SK-N-SH (cell line): ENCODE measurements around the gene PHOX2A. TPM values are rescaled to one million over a fixed set of nuclear protein-coding genes. Genes with fewer than 3 reads are reported as not detected.

Experiments used
- CTCF ChIA-PET: fragments of 300-600, 350-600 bp; formaldehyde crosslinking; extraction: SDS; loops from one replicate; lab custom pipeline; 2021; lab: Yijun Ruan, JAX
- POLR2A ChIA-PET: fragments of 350-600 bp; sonication (Branson Sonifier 250); formaldehyde crosslinking; extraction: SDS; loops from one replicate; lab custom pipeline; 2020; ENCODE audit warnings: antibody characterized with exemption, inconsistent platforms; lab: Yijun Ruan, JAX
- DNase-seq: peaks from one replicate; pipeline ENCODE4 v3.0.0; 2012
- H2AFZ ChIP-seq: fragments of 200-600 bp; sonication (generic); 2 replicates; pipeline ENCODE4 v1.8.1; 2016; ENCODE audit warnings: antibody characterized with exemption, mild to moderate bottlenecking, low read depth
- H3F3A ChIP-seq: fragments of 200-600 bp; sonication (generic); replicated peaks from 2 replicates; pipeline ENCODE3; 2016; ENCODE audit warnings: antibody characterized with exemption, mild to moderate bottlenecking; ENCODE audit not compliant: insufficient read depth
- H3K27ac ChIP-seq, 2 experiments: fragments of 200-500 bp in 1 of 2; fragments of 200-600 bp in 1 of 2; sonication (Bioruptor generic) in 1 of 2; sonication (generic), shearing (Covaris generic) in 1 of 2; 2 replicates each; pipeline versions ENCODE4 v1.5.1 to v1.6.1; 2014 to 2016; ENCODE audit warnings: low read depth in 2 of 2, inconsistent platforms in 1 of 2, low read length in 1 of 2, mild to moderate bottlenecking in 1 of 2, mixed read lengths in 1 of 2
- H3K27me3 ChIP-seq: fragments of 200-600 bp; sonication (generic), shearing (Covaris generic); 2 replicates; pipeline ENCODE4 v1.6.1; 2016; ENCODE audit warnings: mixed run types; ENCODE audit not compliant: insufficient read depth
- H3K36me3 ChIP-seq, 2 experiments: fragments of 200-500 bp in 1 of 2; fragments of 200-600 bp in 1 of 2; sonication (Bioruptor generic) in 1 of 2; sonication (generic) in 1 of 2; replicated peaks in 1 of 2; 2 replicates each; pipeline versions ENCODE3 to v1.5.1; 2014 to 2016; ENCODE audit warnings: low read length in 1 of 2, mild to moderate bottlenecking in 1 of 2; ENCODE audit not compliant: insufficient read depth in 2 of 2, control insufficient read depth in 1 of 2
- H3K4me1 ChIP-seq, 2 experiments: fragments of 200-500 bp in 1 of 2; fragments of 200-600 bp in 1 of 2; sonication (Bioruptor generic) in 1 of 2; sonication (generic), shearing (Covaris generic) in 1 of 2; 2 replicates each; pipeline versions ENCODE4 v1.5.1 to v1.6.1; 2014 to 2016; ENCODE audit warnings: low read depth in 1 of 2, low read length in 1 of 2, mixed run types in 1 of 2; ENCODE audit not compliant: insufficient read depth in 2 of 2, control insufficient read depth in 1 of 2
- H3K4me2 ChIP-seq: fragments of 200-600 bp; sonication (generic), shearing (Covaris generic); 2 replicates; pipeline ENCODE4 v1.6.1; 2017; ENCODE audit warnings: mixed run types
- H3K4me3 ChIP-seq, 2 experiments: fragments of 200-500 bp in 1 of 2; fragments of 200-600 bp in 1 of 2; sonication (Bioruptor generic) in 1 of 2; sonication (generic), shearing (Covaris generic) in 1 of 2; 2 replicates each; pipeline versions ENCODE4 v1.5.1 to v1.8.1; 2014 to 2016; ENCODE audit warnings: low read depth in 2 of 2, inconsistent platforms in 1 of 2, low read length in 1 of 2, mild to moderate bottlenecking in 1 of 2, mixed read lengths in 1 of 2, moderate library complexity in 1 of 2
- H3K79me2 ChIP-seq: fragments of 200-600 bp; sonication (generic); 2 replicates; pipeline ENCODE4 v1.8.1; 2017; ENCODE audit warnings: mild to moderate bottlenecking; ENCODE audit not compliant: insufficient read depth
- H3K9ac ChIP-seq: fragments of 200-600 bp; sonication (generic); 2 replicates; pipeline ENCODE4 v1.6.1; 2017; ENCODE audit warnings: mixed run types
- H3K9me2 ChIP-seq: fragments of 200-600 bp; sonication (generic); 2 replicates; pipeline ENCODE4 v1.6.1; 2017; ENCODE audit warnings: mixed run types
- H3K9me3 ChIP-seq: fragments of 200-600 bp; sonication (generic); 2 replicates; pipeline ENCODE4 v1.6.1; 2017; ENCODE audit warnings: mixed run types, mild to moderate bottlenecking, moderate library complexity
- H4K20me1 ChIP-seq: fragments of 200-600 bp; sonication (generic); 2 replicates; pipeline ENCODE4 v1.6.1; 2017; ENCODE audit warnings: mild to moderate bottlenecking, mixed run types; ENCODE audit not compliant: insufficient read depth
- ELF1 ChIP-seq: IDR thresholded peaks from 2 replicates; pipeline ENCODE4 v1.4.0; 2012
- EP300 ChIP-seq, 2 experiments: IDR thresholded peaks; 2 replicates each; pipeline versions ENCODE4 v1.4.0 to v1.6.1; 2012; ENCODE audit warnings: borderline replicate concordance in 1 of 2, low read depth in 1 of 2, low read length in 1 of 2
- FOSL2 ChIP-seq: IDR thresholded peaks from 2 replicates; pipeline ENCODE4 v1.4.0; 2012; ENCODE audit warnings: low read depth, mild to moderate bottlenecking, moderate library complexity, borderline replicate concordance
- FOXJ3 ChIP-seq: sonication (generic); formaldehyde crosslinking; IDR thresholded peaks from 2 replicates; pipeline ENCODE4 v1.5.1; 2020; ENCODE audit warnings: mild to moderate bottlenecking, missing genetic modification reagents
- GATA2 ChIP-seq: sonication (generic); formaldehyde crosslinking; IDR thresholded peaks from 2 replicates; pipeline ENCODE4 v1.5.0; 2020; ENCODE audit warnings: mild to moderate bottlenecking, missing genetic modification reagents
- JUND ChIP-seq: IDR thresholded peaks from 2 replicates; pipeline ENCODE4 v1.4.0; 2012
- MEF2A ChIP-seq: IDR thresholded peaks from 2 replicates; pipeline ENCODE4 v1.4.0; 2012; ENCODE audit warnings: low read depth, borderline replicate concordance
- NFIC ChIP-seq: IDR thresholded peaks from 2 replicates; pipeline ENCODE4 v1.4.0; 2012; ENCODE audit warnings: borderline replicate concordance
- NRF1 ChIP-seq: IDR thresholded peaks from 2 replicates; pipeline ENCODE4 v1.6.1; 2012; ENCODE audit warnings: low read depth, mild to moderate bottlenecking, low read length
- RAD21 ChIP-seq: IDR thresholded peaks from 2 replicates; pipeline ENCODE4 v1.6.1; 2012; ENCODE audit warnings: mild to moderate bottlenecking, low read length
- SIN3A ChIP-seq: IDR thresholded peaks from 2 replicates; pipeline ENCODE4 v1.6.1; 2012; ENCODE audit warnings: low read depth, mild to moderate bottlenecking, low read length, moderate library complexity, borderline replicate concordance
- TAF1 ChIP-seq: IDR thresholded peaks from 2 replicates; pipeline ENCODE4 v1.6.1; 2012; ENCODE audit warnings: low read depth, mild to moderate bottlenecking, low read length, moderate library complexity, borderline replicate concordance
- YY1 ChIP-seq: IDR thresholded peaks from 2 replicates; pipeline ENCODE4 v1.4.0; 2012; ENCODE audit warnings: low read depth, mild to moderate bottlenecking
- WGBS: methylation state at CpG from one replicate; pipeline ENCODE4 v1.1.6; 2017; ENCODE audit warnings: low lambda C conversion rate; 5-methylcytosine and 5-hydroxymethylcytosine counted together
- polyA plus RNA-seq, 3 experiments: library from polyadenylated mRNA; depleted of rRNA; stranded (reverse); fragments of >200 nt; gene quantifications; 2 replicates each; pipeline ENCODE4 v1.2.3, GENCODE V29; 2012
- TF ChIP-seq, protein P1 (sequence below): IDR thresholded peaks from 2 replicates; pipeline ENCODE4; 2012
- TF ChIP-seq, protein P2 (sequence below): fragments of 150-350 bp; IDR thresholded peaks from 2 replicates; pipeline ENCODE4 v1.6.1; 2017; ENCODE audit warnings: antibody characterized with exemption, low read length, low read depth, borderline replicate concordance
- TF ChIP-seq, protein P3 (sequence below): fragments of 150-350 bp; IDR thresholded peaks from 2 replicates; pipeline ENCODE4 v1.6.1; 2016; ENCODE audit warnings: mild to moderate bottlenecking, low read depth, low read length
- TF ChIP-seq, protein P4 (sequence below): IDR thresholded peaks from 2 replicates; pipeline ENCODE4 v1.4.0; 2012; ENCODE audit warnings: low read depth
- TF ChIP-seq, protein P5 (sequence below): fragments of 200-600 bp; sonication (generic); IDR thresholded peaks from 2 replicates; pipeline ENCODE4 v1.6.1; 2017; ENCODE audit warnings: antibody characterized with exemption, mild to moderate bottlenecking, moderate library complexity
- TF ChIP-seq, protein P6 (sequence below): IDR thresholded peaks from 2 replicates; pipeline ENCODE4 v1.6.1; 2012; ENCODE audit warnings: mild to moderate bottlenecking, low read depth, low read length, moderate library complexity

PHOX2A gene
- polyA plus RNA-seq, 1 of the 3 experiments (the other 2 are of a cell fraction): 75.6 TPM

DNA sequence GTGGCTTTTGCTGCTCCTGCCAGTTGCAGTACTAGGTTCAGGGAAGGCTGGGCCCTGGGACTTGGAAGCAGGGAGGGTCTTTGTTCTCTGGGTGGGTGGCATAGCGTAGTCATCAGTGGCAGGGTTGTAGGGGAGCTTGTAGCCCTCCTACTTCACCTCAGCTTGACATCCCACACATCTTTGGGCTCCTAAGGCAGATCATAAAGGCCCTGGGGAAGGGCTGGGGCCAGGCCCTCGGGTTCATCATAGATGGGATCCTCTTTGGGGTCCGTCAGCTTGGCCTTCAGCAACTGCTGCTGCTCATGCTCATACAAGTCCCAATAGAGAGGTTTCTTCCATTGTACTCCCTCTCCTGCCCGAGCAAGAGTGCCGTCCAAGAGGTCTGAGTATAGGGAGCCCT lies 6.0 kb upstream of the PHOX2A start:
- Histone ChIP-seq H3F3A (peaks cover 6% of the 10 kb centered on the region), H3K4me2 (no peak overlapping the region), H3K79me2 (no peaks in the 10 kb centered on the region), H2AFZ (no peak overlapping the region), H3K9ac (no peak overlapping the region), H3K4me3 (no peak overlapping the region), H3K4me1 (peaks cover 0 to 8% of the 10 kb centered on the region in 2 experiments; a peak in 1 of 4 replicates), H4K20me1 (no peaks in the 10 kb centered on the region), H3K27me3 (no peaks in the 10 kb centered on the region), H3K9me2 (no peaks in the 10 kb centered on the region), H3K27ac (no peak overlapping the region), H3K9me3 (no peaks in the 10 kb centered on the region), H3K36me3 (no peaks in the 10 kb centered on the region)
- no peak for DNase-seq
- ChIA-PET POLR2A (no interaction called here), CTCF (interaction anchor here (1.1 to 19.7 kb wide), 3 partner anchors 9 to 105 kb away, joined by 4 to 314 read pairs (median 6); no protein-coding TSS in a partner anchor)
- WGBS: 83% methylated on average over 5 of the region's 5 CpGs
- TF ChIP-seq SIN3A (no peak), RAD21 (no peak), NRF1 (no peak), FOXJ3 (no peak), TAF1 (no peak), FOSL2 (no peak), NFIC (no peak), GATA2 (CRISPR knock-in tag) (no peak), MEF2A (no peak), ELF1 (no peak), JUND (no peak), EP300 (IDR thresholded peaks at IDR 0.05; ENCODE audit: borderline replicate concordance in 1 of 2, low read depth in 1 of 2, low read length in 1 of 2) (no peak), YY1 (no peak)
- TF ChIP-seq, protein P1, sequence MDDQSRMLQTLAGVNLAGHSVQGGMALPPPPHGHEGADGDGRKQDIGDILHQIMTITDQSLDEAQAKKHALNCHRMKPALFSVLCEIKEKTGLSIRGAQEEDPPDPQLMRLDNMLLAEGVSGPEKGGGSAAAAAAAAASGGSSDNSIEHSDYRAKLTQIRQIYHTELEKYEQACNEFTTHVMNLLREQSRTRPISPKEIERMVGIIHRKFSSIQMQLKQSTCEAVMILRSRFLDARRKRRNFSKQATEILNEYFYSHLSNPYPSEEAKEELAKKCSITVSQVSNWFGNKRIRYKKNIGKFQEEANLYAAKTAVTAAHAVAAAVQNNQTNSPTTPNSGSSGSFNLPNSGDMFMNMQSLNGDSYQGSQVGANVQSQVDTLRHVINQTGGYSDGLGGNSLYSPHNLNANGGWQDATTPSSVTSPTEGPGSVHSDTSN: no peak
- TF ChIP-seq, protein P2, sequence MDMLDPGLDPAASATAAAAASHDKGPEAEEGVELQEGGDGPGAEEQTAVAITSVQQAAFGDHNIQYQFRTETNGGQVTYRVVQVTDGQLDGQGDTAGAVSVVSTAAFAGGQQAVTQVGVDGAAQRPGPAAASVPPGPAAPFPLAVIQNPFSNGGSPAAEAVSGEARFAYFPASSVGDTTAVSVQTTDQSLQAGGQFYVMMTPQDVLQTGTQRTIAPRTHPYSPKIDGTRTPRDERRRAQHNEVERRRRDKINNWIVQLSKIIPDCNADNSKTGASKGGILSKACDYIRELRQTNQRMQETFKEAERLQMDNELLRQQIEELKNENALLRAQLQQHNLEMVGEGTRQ: no peak
- TF ChIP-seq, protein P3, sequence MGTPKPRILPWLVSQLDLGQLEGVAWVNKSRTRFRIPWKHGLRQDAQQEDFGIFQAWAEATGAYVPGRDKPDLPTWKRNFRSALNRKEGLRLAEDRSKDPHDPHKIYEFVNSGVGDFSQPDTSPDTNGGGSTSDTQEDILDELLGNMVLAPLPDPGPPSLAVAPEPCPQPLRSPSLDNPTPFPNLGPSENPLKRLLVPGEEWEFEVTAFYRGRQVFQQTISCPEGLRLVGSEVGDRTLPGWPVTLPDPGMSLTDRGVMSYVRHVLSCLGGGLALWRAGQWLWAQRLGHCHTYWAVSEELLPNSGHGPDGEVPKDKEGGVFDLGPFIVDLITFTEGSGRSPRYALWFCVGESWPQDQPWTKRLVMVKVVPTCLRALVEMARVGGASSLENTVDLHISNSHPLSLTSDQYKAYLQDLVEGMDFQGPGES: no peak
- TF ChIP-seq, protein P4, sequence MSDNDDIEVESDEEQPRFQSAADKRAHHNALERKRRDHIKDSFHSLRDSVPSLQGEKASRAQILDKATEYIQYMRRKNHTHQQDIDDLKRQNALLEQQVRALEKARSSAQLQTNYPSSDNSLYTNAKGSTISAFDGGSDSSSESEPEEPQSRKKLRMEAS: no peak
- TF ChIP-seq, protein P5, sequence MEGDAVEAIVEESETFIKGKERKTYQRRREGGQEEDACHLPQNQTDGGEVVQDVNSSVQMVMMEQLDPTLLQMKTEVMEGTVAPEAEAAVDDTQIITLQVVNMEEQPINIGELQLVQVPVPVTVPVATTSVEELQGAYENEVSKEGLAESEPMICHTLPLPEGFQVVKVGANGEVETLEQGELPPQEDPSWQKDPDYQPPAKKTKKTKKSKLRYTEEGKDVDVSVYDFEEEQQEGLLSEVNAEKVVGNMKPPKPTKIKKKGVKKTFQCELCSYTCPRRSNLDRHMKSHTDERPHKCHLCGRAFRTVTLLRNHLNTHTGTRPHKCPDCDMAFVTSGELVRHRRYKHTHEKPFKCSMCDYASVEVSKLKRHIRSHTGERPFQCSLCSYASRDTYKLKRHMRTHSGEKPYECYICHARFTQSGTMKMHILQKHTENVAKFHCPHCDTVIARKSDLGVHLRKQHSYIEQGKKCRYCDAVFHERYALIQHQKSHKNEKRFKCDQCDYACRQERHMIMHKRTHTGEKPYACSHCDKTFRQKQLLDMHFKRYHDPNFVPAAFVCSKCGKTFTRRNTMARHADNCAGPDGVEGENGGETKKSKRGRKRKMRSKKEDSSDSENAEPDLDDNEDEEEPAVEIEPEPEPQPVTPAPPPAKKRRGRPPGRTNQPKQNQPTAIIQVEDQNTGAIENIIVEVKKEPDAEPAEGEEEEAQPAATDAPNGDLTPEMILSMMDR: no peak
- TF ChIP-seq, protein P6, sequence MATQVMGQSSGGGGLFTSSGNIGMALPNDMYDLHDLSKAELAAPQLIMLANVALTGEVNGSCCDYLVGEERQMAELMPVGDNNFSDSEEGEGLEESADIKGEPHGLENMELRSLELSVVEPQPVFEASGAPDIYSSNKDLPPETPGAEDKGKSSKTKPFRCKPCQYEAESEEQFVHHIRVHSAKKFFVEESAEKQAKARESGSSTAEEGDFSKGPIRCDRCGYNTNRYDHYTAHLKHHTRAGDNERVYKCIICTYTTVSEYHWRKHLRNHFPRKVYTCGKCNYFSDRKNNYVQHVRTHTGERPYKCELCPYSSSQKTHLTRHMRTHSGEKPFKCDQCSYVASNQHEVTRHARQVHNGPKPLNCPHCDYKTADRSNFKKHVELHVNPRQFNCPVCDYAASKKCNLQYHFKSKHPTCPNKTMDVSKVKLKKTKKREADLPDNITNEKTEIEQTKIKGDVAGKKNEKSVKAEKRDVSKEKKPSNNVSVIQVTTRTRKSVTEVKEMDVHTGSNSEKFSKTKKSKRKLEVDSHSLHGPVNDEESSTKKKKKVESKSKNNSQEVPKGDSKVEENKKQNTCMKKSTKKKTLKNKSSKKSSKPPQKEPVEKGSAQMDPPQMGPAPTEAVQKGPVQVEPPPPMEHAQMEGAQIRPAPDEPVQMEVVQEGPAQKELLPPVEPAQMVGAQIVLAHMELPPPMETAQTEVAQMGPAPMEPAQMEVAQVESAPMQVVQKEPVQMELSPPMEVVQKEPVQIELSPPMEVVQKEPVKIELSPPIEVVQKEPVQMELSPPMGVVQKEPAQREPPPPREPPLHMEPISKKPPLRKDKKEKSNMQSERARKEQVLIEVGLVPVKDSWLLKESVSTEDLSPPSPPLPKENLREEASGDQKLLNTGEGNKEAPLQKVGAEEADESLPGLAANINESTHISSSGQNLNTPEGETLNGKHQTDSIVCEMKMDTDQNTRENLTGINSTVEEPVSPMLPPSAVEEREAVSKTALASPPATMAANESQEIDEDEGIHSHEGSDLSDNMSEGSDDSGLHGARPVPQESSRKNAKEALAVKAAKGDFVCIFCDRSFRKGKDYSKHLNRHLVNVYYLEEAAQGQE: no peak
